SU-DHL-6 (cell line): Measurements from ENCODE around the gene GOLGA7B.

ENCODE experiments used
- H2AFZ ChIP-seq: fragments of 200-600 bp; sonication (generic); 2 replicates; pipeline ENCODE4 v1.6.1; 2014; ENCODE audit warnings: low read depth, mild to moderate bottlenecking, moderate library complexity, mixed read lengths, antibody characterized with exemption, low read length; ENCODE audit not compliant: severe bottlenecking
- H3F3A ChIP-seq: fragments of 200-600 bp; shearing (Covaris generic); 2 replicates; pipeline ENCODE4 v1.6.0; 2016; ENCODE audit warnings: antibody characterized with exemption, mild to moderate bottlenecking; ENCODE audit not compliant: insufficient read depth
- H3K27ac ChIP-seq: fragments of 200-600 bp; sonication (generic); 2 replicates; pipeline ENCODE4 v1.5.1; 2016; ENCODE audit warnings: low read depth, mild to moderate bottlenecking, low read length, moderate library complexity, mixed read lengths
- H3K27me3 ChIP-seq: fragments of 200-600 bp; sonication (generic), shearing (Covaris generic); 2 replicates; pipeline ENCODE4 v1.6.0; 2014; ENCODE audit warnings: mild to moderate bottlenecking, low read length
- H3K36me3 ChIP-seq: fragments of 200-600 bp; sonication (generic); 2 replicates; pipeline ENCODE4 v1.6.1; 2014; ENCODE audit warnings: mild to moderate bottlenecking, low read length, mixed read lengths
- H3K4me2 ChIP-seq: fragments of 300-600, 200-600 bp; shearing (Covaris generic), sonication (generic); 2 replicates; pipeline ENCODE4 v1.6.0; 2014; ENCODE audit warnings: low read length, low read depth, mild to moderate bottlenecking; ENCODE audit not compliant: poor library complexity, severe bottlenecking
- H3K4me3 ChIP-seq: fragments of 200-600 bp; sonication (generic); 2 replicates; pipeline ENCODE4 v1.5.1; 2014; ENCODE audit warnings: antibody characterized with exemption, low read length, mild to moderate bottlenecking, mixed read lengths; ENCODE audit not compliant: insufficient read depth, poor library complexity, severe bottlenecking
- H3K79me2 ChIP-seq: fragments of 200-600 bp; sonication (generic); 2 replicates; pipeline ENCODE4 v1.6.1; 2014; ENCODE audit warnings: mild to moderate bottlenecking, low read length, moderate library complexity; ENCODE audit not compliant: insufficient read depth
- H3K9ac ChIP-seq: fragments of 200-600 bp; sonication (generic); 2 replicates; pipeline ENCODE4 v1.7.0; 2014; ENCODE audit warnings: mild to moderate bottlenecking, low read length
- H3K9me2 ChIP-seq: fragments of 200-600 bp; sonication (generic); replicated peaks from 2 replicates; pipeline ENCODE4 v1.6.1; 2014; ENCODE audit warnings: low read length; ENCODE audit not compliant: insufficient read depth
- H3K9me3 ChIP-seq: fragments of 200-600 bp; sonication (generic); 2 replicates; pipeline ENCODE4 v1.6.1; 2014; ENCODE audit warnings: low read length, mixed read lengths; ENCODE audit not compliant: insufficient read depth
- H4K20me1 ChIP-seq: fragments of 200-600 bp; sonication (generic); 2 replicates; pipeline ENCODE4 v1.6.1; 2014; ENCODE audit warnings: low read depth, mild to moderate bottlenecking, antibody characterized with exemption, low read length, moderate library complexity, mixed read lengths
- EZH2phosphoT487 ChIP-seq: fragments of 200-600 bp; sonication (generic), shearing (Covaris generic); conservative IDR thresholded peaks from 2 replicates; pipeline ENCODE4 v1.6.1; 2018; ENCODE audit warnings: mild to moderate bottlenecking, antibody characterized with exemption, low read length, moderate library complexity, mixed read lengths

GOLGA7B gene

GRCh38 chr10:97920865-97921264 lies 71.2 kb downstream of the GOLGA7B start:
- TF ChIP-seq EZH2phosphoT487, result no peak

More at GRCh38 chr10:97920865-97921264, 71.2 kb downstream of the GOLGA7B start:
- H2AFZ ChIP-seq, result no peak overlapping the region
- no peaks in the 10 kb centered on the region for H4K20me1 ChIP-seq
- H3F3A ChIP-seq, result no peaks in the 10 kb centered on the region
- no peaks in the 10 kb centered on the region for H3K9me2 ChIP-seq
- H3K27ac ChIP-seq, result no peak overlapping the region
- no peaks in the 10 kb centered on the region for H3K9me3 ChIP-seq
- H3K27me3 ChIP-seq, result no peaks in the 10 kb centered on the region
- no peak overlapping the region for H3K4me2 ChIP-seq
- no peaks in the 10 kb centered on the region for H3K36me3 ChIP-seq
- H3K9ac ChIP-seq, result no peak overlapping the region
- H3K79me2 ChIP-seq, result no peaks in the 10 kb centered on the region
- H3K4me3 ChIP-seq, result no peak overlapping the region
